ES-I3 (cell line): ENCODE measurements around the gene FSIP1.
"Not testable (repeated sequence)": the region's sequence is repeated elsewhere in the genome, so short reads cannot be mapped to it uniquely, and the experiment has no call there.

Experiments used
- H3K36me3 ChIP-seq: 2 replicates; pipeline ENCODE4 v1.6.1; 2013; ENCODE audit warnings: mild to moderate bottlenecking, low read length, control low read depth, moderate library complexity; ENCODE audit not compliant: insufficient read depth
- H3K4me1 ChIP-seq: 2 replicates; pipeline ENCODE4 v1.6.1; 2013; ENCODE audit warnings: mild to moderate bottlenecking, control low read depth, low read length; ENCODE audit not compliant: insufficient read depth
- H3K9ac ChIP-seq: 2 replicates; pipeline ENCODE4 v1.6.1; 2013; ENCODE audit warnings: low read depth, mild to moderate bottlenecking, low read length, moderate library complexity
- H3K9me3 ChIP-seq: 2 replicates; pipeline ENCODE4 v1.6.1; 2013; ENCODE audit warnings: mild to moderate bottlenecking, low read length, moderate library complexity; ENCODE audit not compliant: control insufficient read depth, insufficient read depth

Gene FSIP1

GRCh38 chr15:39782441-39783138 lies at the start of gene FSIP1:
Gene FSIP1 (minus strand): TSS chr15:39782841. CDS start chr15:39776524, 6,317 bp downstream.
- Histone ChIP-seq H3K9ac (peak within 1 kb of the TSS; percentile 96), H3K4me1 (peaks cover 30% of the 10 kb centered on the region), H3K36me3 (no peaks in the 10 kb centered on the region), H3K9me3 (no peaks in the 10 kb centered on the region)

- H3K9me3 ChIP-seq: no peaks in the 10 kb centered on the region
- no peak overlapping the region for H3K9ac ChIP-seq
- H3K4me1 ChIP-seq: 0 out of 2 replicates have a peak, but pooled peaks cover 3% of the 10 kb centered on the region
- no peaks in the 10 kb centered on the region for H3K36me3 ChIP-seq
Measured at GRCh38 chr15:39830166-39830565, 47.5 kb upstream of the FSIP1 start.

- H3K4me1 ChIP-seq: 0 out of 2 replicates have a peak, but pooled peaks cover 3% of the 10 kb centered on the region
- no peaks in the 10 kb centered on the region; the same call in 1 of the 2 replicates for H3K9me3 ChIP-seq
- no peaks in the 10 kb centered on the region for H3K36me3 ChIP-seq
- H3K9ac ChIP-seq: no peak overlapping the region
Measured at GRCh38 chr15:39828374-39828931, 45.8 kb upstream of the FSIP1 start.

- Histone ChIP-seq H3K4me1 (0 out of 2 replicates have a peak, but pooled peaks cover 3% of the 10 kb centered on the region), H3K36me3 (no peaks in the 10 kb centered on the region), H3K9me3 (no peaks in the 10 kb centered on the region; the same call in 1 of the 2 replicates), H3K9ac (no peak overlapping the region)
Measured at GRCh38 chr15:39826975-39827374, 44.3 kb upstream of the FSIP1 start.

- Histone ChIP-seq H3K9ac (no peak overlapping the region), H3K36me3 (no peaks in the 10 kb centered on the region), H3K4me1 (no peaks in the 10 kb centered on the region), H3K9me3 (no peaks in the 10 kb centered on the region; the same call in 1 of the 2 replicates)
Measured at GRCh38 chr15:39823634-39824033, 41.0 kb upstream of the FSIP1 start.

GRCh38 chr15:39820050-39820602 lies 37.5 kb upstream of the FSIP1 start:
- no peak overlapping the region for H3K9ac ChIP-seq
- H3K9me3 ChIP-seq: no peaks in the 10 kb centered on the region; the same call in 1 of the 2 replicates

GRCh38 chr15:39819533-39819932 lies 36.9 kb upstream of the FSIP1 start:
- Histone ChIP-seq H3K9me3 (no peaks in the 10 kb centered on the region; the same call in 1 of the 2 replicates), H3K9ac (no peak overlapping the region), H3K36me3 (no peaks in the 10 kb centered on the region), H3K4me1 (no peaks in the 10 kb centered on the region)

More at GRCh38 chr15:39820050-39820602, 37.5 kb upstream of the FSIP1 start:
- no peaks in the 10 kb centered on the region for H3K36me3 ChIP-seq
- no peaks in the 10 kb centered on the region for H3K4me1 ChIP-seq

GRCh38 chr15:39817892-39818291 lies 35.3 kb upstream of the FSIP1 start:
- Histone ChIP-seq H3K4me1 (no peaks in the 10 kb centered on the region), H3K36me3 (no peaks in the 10 kb centered on the region), H3K9ac (no peak overlapping the region), H3K9me3 (no peaks in the 10 kb centered on the region)

GRCh38 chr15:39814489-39814888 lies 31.8 kb upstream of the FSIP1 start:
- Histone ChIP-seq H3K4me1 (peaks cover 10% of the 10 kb centered on the region; the same call in 1 of the 2 replicates), H3K36me3 (no peaks in the 10 kb centered on the region), H3K9ac (no peak overlapping the region), H3K9me3 (no peaks in the 10 kb centered on the region)

- not testable (repeated sequence) for H3K9me3 ChIP-seq, H3K9ac ChIP-seq, H3K36me3 ChIP-seq
- peaks cover 17% of the 10 kb centered on the region for H3K4me1 ChIP-seq
Measured at GRCh38 chr15:39812651-39813050, 30.0 kb upstream of the FSIP1 start.

GRCh38 chr15:39808909-39809308 lies 26.3 kb upstream of the FSIP1 start:
- Histone ChIP-seq H3K36me3 (no peaks in the 10 kb centered on the region), H3K4me1 (peaks cover 17% of the 10 kb centered on the region), H3K9me3 (no peaks in the 10 kb centered on the region), H3K9ac (no peak overlapping the region)

GRCh38 chr15:39807791-39808190 lies 25.1 kb upstream of the FSIP1 start:
- no peak overlapping the region for H3K9ac ChIP-seq
- peaks cover 17% of the 10 kb centered on the region for H3K4me1 ChIP-seq
- no peaks in the 10 kb centered on the region for H3K36me3 ChIP-seq
- H3K9me3 ChIP-seq: no peaks in the 10 kb centered on the region

- no peaks in the 10 kb centered on the region for H3K36me3 ChIP-seq
- no peak overlapping the region for H3K9ac ChIP-seq
- no peaks in the 10 kb centered on the region for H3K9me3 ChIP-seq
- H3K4me1 ChIP-seq: peaks cover 6% of the 10 kb centered on the region
Measured at GRCh38 chr15:39804026-39804425, 21.4 kb upstream of the FSIP1 start.

- no peaks in the 10 kb centered on the region for H3K36me3 ChIP-seq
- H3K4me1 ChIP-seq: no peaks in the 10 kb centered on the region; the same call in 1 of the 2 replicates
- no peak overlapping the region for H3K9ac ChIP-seq
- H3K9me3 ChIP-seq: no peaks in the 10 kb centered on the region
Measured at GRCh38 chr15:39803016-39803415, 20.4 kb upstream of the FSIP1 start.
